Panc1 (cell line): Measurements from ENCODE around the gene PGBD5. TPM values are rescaled to one million over a fixed set of nuclear protein-coding genes. Genes with fewer than 3 reads are reported as not detected.

ENCODE experiments used
- ATAC-seq: fragments of 200-7000 bp; cut with Tn5 transposase; 2 replicates; pipeline ENCODE4 v1.9.1; 2020; ENCODE audit warnings: mild to moderate bottlenecking, moderate library complexity
- BruUV-seq: library from RNA; stranded (reverse); fragments of 400-500 nt; replicated peaks from 2 replicates; lab custom pipeline; 2021; lab: Mats Ljungman, UMichigan
- CTCF ChIA-PET: fragments of 300-600 bp; sonication (Branson Sonifier 250); formaldehyde crosslinking; loops from one replicate; lab custom pipeline; 2022; ENCODE audit warnings: antibody characterized with exemption; lab: Charles Lee
- POLR2A ChIA-PET: fragments of 300-600 bp; sonication (Branson Sonifier 250); formaldehyde crosslinking; loops from one replicate; lab custom pipeline; 2022; ENCODE audit warnings: antibody characterized with exemption; lab: Charles Lee
- DNase-seq: peaks from one replicate; pipeline ENCODE4 v3.0.0-alpha.2; 2010; ENCODE audit warnings: low read depth, low spot score
- H3K27ac ChIP-seq: 2 replicates; pipeline ENCODE4 v1.5.1; 2011; ENCODE audit warnings: mild to moderate bottlenecking, low read length, inconsistent platforms
- H3K27me3 ChIP-seq: fragments of 200-500 bp; sonication (Bioruptor generic); 2 replicates; pipeline ENCODE4 v1.6.0; 2014; ENCODE audit warnings: low read length, inconsistent platforms; ENCODE audit not compliant: control insufficient read depth, insufficient read depth
- H3K36me3 ChIP-seq: fragments of 200-500 bp; sonication (Bioruptor generic); 2 replicates; pipeline ENCODE4 v1.5.1; 2014; ENCODE audit warnings: inconsistent platforms, mild to moderate bottlenecking, low read length, moderate library complexity; ENCODE audit not compliant: control insufficient read depth, insufficient read depth
- H3K4me1 ChIP-seq: 2 replicates; pipeline ENCODE4 v1.5.1; 2011; ENCODE audit warnings: inconsistent platforms, mild to moderate bottlenecking, low read length, moderate library complexity; ENCODE audit not compliant: control insufficient read depth, insufficient read depth
- H3K4me3 ChIP-seq, 2 experiments: 2 replicates each; pipeline ENCODE4 v1.5.1; 2011 to 2012; ENCODE audit warnings: low read depth in 2 of 2, low read length in 2 of 2, mild to moderate bottlenecking in 2 of 2, inconsistent platforms in 1 of 2, moderate library complexity in 1 of 2
- H3K9me3 ChIP-seq: fragments of 200-500 bp; sonication (Bioruptor generic); 2 replicates; pipeline ENCODE4 v1.5.1; 2014; ENCODE audit warnings: low read depth, mild to moderate bottlenecking, inconsistent platforms, low read length, moderate library complexity; ENCODE audit not compliant: control insufficient read depth, insufficient read depth
- CTCF ChIP-seq: fragments of 450-650 bp; IDR thresholded peaks from 2 replicates; pipeline ENCODE4 v1.5.1; 2017; ENCODE audit warnings: mild to moderate bottlenecking
- POLR2AphosphoS5 ChIP-seq: IDR thresholded peaks from 2 replicates; pipeline ENCODE4 v1.6.1; 2012; ENCODE audit warnings: mild to moderate bottlenecking, low read depth, low read length, moderate library complexity
- REST ChIP-seq, 2 experiments: IDR thresholded peaks; 2 replicates each; pipeline ENCODE4 v1.6.1; 2011 to 2012; ENCODE audit warnings: low read depth in 2 of 2, control low read depth in 1 of 2, low read length in 1 of 2, mild to moderate bottlenecking in 1 of 2, moderate library complexity in 1 of 2; ENCODE audit not compliant: insufficient read depth in 1 of 2
- SIN3A ChIP-seq: IDR thresholded peaks from 2 replicates; pipeline ENCODE4 v1.6.1; 2012; ENCODE audit warnings: low read depth, mild to moderate bottlenecking, low read length, moderate library complexity, borderline replicate concordance; ENCODE audit not compliant: insufficient read depth
- TCF7L2 ChIP-seq: IDR thresholded peaks from 2 replicates; pipeline ENCODE4 v1.6.1; 2011; ENCODE audit warnings: mild to moderate bottlenecking, low read depth, low read length, inconsistent platforms
- in situ Hi-C: cut with HindIII; loops from 2 replicates; pipeline ENCODE4 v1.10.0; 2016; ENCODE audit warnings: low sequenced_read_pairs, low pct_unique_long_range_greater_than_20kb
- intact Hi-C: fragments of 100-400 bp; cut with micrococcal nuclease; formaldehyde crosslinking; loops from one replicate; pipeline ENCODE4 v1.10.0; 2022; ENCODE audit not compliant: unreplicated experiment
- total RNA-seq: library from RNA; stranded (reverse); gene quantifications from one replicate; pipeline ENCODE4 v1.2.1, GENCODE V29; 2021; ENCODE audit not compliant: unreplicated experiment

Gene PGBD5
- total RNA-seq, 1 experiment from 2014 or later: 0.05 TPM

- ChIA-PET CTCF (no interaction called here), POLR2A (interaction anchor here (0.6 kb wide), 1 partner anchor 20 kb away, joined by 4 read pairs; no protein-coding TSS in a partner anchor)
- Histone ChIP-seq H3K27me3 (peaks cover 53% of the 10 kb centered on the region), H3K4me1 (no peaks in the 10 kb centered on the region; the same call in 1 of the 2 replicates), H3K36me3 (no peaks in the 10 kb centered on the region), H3K4me3 (no peak overlapping the region), H3K9me3 (no peaks in the 10 kb centered on the region), H3K27ac (no peak overlapping the region)
- in situ Hi-C loops: no loop called here
- TF ChIP-seq REST (IDR thresholded peaks at IDR 0.05; ENCODE audit: insufficient read depth in 1 of 2, low read depth in 2 of 2, low read length in 1 of 2): no peak
- TF ChIP-seq SIN3A: no peak
- BruUV-seq: no TSS peak
- intact Hi-C loops: no loop called here
- no peak for DNase-seq
- no peak for ATAC-seq
These were observed 1.5 kb downstream of the PGBD5 start for GRCh38 chr1:230424391-230425251.

- TF ChIP-seq REST (IDR thresholded peaks at IDR 0.05; ENCODE audit: insufficient read depth in 1 of 2, low read depth in 2 of 2, low read length in 1 of 2): no peak
- TF ChIP-seq TCF7L2: no peak
- TF ChIP-seq POLR2AphosphoS5: no peak
- no peak for TF ChIP-seq SIN3A
- TF ChIP-seq CTCF: no peak
- ChIA-PET CTCF (no interaction called here), POLR2A (interaction anchor here (0.6 kb wide), 1 partner anchor 19 kb away, joined by 4 read pairs; no protein-coding TSS in a partner anchor)
- H3K27me3 ChIP-seq: peaks cover 51% of the 10 kb centered on the region
- no peaks in the 10 kb centered on the region for H3K9me3 ChIP-seq
- DNase-seq (no peak), ATAC-seq (no peak)
- intact Hi-C loops (no loop called here), in situ Hi-C loops (no loop called here)
- H3K4me3 ChIP-seq: no peak overlapping the region
- H3K27ac ChIP-seq: no peak overlapping the region
- no TSS peak for BruUV-seq
- H3K36me3 ChIP-seq: no peaks in the 10 kb centered on the region
- no peaks in the 10 kb centered on the region; the same call in 1 of the 2 replicates for H3K4me1 ChIP-seq
These were observed 2.2 kb downstream of the PGBD5 start for GRCh38 chr1:230423951-230424350.
